Measurements from ENCODE around the gene PRKAG2. TPM values are rescaled to one million over a fixed set of nuclear protein-coding genes. Genes with fewer than 3 reads are reported as not detected.

Gene PRKAG2
- total and polyA plus RNA-seq, 2 experiments from 2014 or later: 17.0 to 19.5 TPM

DNA sequence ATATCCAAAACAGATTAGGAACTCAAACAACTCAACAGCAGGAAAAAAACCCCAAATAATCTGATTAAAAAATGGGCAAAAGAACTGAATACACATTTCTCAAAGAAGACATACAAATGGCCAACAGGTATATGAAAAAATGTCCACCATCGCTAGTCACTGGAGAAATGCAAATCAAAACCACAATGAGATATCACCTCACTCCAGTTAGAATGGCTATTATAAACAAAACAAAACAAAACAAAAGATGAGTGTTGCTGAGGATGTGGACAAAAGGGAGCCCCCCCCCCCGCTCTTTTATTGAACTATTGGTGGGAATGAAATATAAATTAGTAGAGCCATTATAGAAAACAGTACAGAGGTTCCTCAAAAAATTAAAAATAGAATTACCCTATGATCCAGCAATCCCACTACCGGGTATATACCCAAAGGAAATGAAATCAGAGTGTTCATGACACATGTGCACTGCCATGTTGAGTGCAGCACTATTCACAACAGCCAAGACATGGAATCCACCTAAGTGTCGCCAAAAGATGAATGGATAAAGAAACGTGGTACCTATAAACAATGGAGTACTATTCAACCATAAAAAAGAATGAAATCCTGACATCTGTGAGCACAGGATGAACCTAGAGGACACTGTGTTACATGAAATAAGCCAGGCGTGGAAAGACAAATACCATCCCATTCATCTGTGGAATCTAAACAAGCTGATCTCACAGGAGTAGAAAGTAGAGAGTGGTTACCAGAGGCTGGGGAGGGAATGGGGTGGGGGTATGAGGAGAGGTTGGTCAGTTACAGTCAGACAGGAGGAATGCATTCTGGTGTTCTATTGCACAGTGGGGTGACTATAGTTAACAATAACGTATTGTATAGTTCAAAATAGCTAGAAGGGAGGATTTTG is 279.1 kb downstream of the PRKAG2 start:
- Histone ChIP-seq H3K36me3 (ENCODE audit: low read depth) (no peaks in the 10 kb centered on the region), H4K20me1 (ENCODE audit: insufficient read depth) (no peaks in the 10 kb centered on the region), H3K4me2 (ENCODE audit: unreplicated experiment) (peak overlapping the region; percentile 87), H3K27ac (peak overlapping the region; percentile 79), H3K9me3 (ENCODE audit: low read depth) (no peaks in the 10 kb centered on the region), H3K4me3 (no peak overlapping the region), H3K27me3 (replicated peaks; ENCODE audit: insufficient read depth) (no peaks in the 10 kb centered on the region), H3F3A (ENCODE audit: insufficient read depth) (peaks cover 40% of the 10 kb centered on the region), H3K9me2 (ENCODE audit: insufficient read depth) (no peaks in the 10 kb centered on the region), H3K9ac (no peak overlapping the region), H3K79me2 (ENCODE audit: insufficient read depth) (peaks cover 58% of the 10 kb centered on the region), H3K4me1 (ENCODE audit: insufficient read depth) (peaks cover 49% of the 10 kb centered on the region), H2AFZ (no peak overlapping the region)
- WGBS, 2 experiments (ENCODE audit: low coverage in 1 of 2, low lambda C conversion rate in 2 of 2, missing lambda C conversion rate in 2 of 2): 65% methylated on average over 7 of the region's 7 CpGs
- TF ChIP-seq EZH2 (IDR thresholded peaks at IDR 0.05; ENCODE audit: insufficient read depth, poor library complexity, severe bottlenecking): no peak
- TF ChIP-seq EZH2phosphoT487 (IDR thresholded peaks at IDR 0.05; ENCODE audit: insufficient read depth, low read depth): no peak
- in situ Hi-C loops (cut with MboI): no loop called here
- peak; percentile 85 for DNase-seq

DNA sequence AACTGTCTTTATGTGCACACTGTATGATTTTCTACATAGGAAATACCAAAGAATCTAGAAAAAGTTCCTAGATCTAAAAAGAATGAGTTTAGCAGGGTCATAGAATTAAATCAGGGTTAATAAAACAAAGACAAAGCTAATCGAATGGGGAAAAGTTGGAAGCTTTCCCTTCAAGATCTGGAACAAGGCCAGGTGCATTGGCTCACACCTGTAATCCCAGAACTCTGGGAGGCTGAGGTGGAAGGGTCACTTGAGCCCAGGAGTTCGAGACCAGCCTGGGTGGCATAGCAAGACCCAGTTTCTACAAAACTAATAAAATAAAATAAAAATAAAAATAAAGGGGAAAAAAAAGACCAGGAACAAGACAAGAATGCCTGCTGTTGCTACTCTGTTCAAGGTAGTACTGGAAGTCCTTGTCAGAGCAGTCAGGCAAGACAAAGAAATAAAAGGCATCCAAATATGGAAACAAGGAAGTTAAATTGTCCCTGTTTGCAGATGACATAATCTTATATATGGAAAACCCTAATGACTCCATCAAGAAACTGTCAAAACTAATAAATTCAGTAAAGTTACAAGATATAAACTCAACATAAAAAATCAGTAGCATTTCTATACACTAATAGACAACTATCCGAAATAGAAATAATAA is 281.1 kb downstream of the PRKAG2 start:
- WGBS, 2 experiments (ENCODE audit: low coverage in 1 of 2, low lambda C conversion rate in 2 of 2, missing lambda C conversion rate in 2 of 2): 66 to 70% methylated on average over 3 of the region's 3 CpGs
- Histone ChIP-seq H3K79me2 (ENCODE audit: insufficient read depth) (peaks cover 45% of the 10 kb centered on the region), H3K36me3 (ENCODE audit: low read depth) (no peaks in the 10 kb centered on the region), H3K4me1 (ENCODE audit: insufficient read depth) (peaks cover 49% of the 10 kb centered on the region), H2AFZ (no peak overlapping the region), H3K4me2 (ENCODE audit: unreplicated experiment) (no peak overlapping the region), H3K9me2 (ENCODE audit: insufficient read depth) (no peaks in the 10 kb centered on the region), H3F3A (ENCODE audit: insufficient read depth) (peaks cover 44% of the 10 kb centered on the region), H4K20me1 (ENCODE audit: insufficient read depth) (no peaks in the 10 kb centered on the region), H3K27ac (no peak overlapping the region), H3K4me3 (no peak overlapping the region), H3K9ac (no peak overlapping the region), H3K9me3 (ENCODE audit: low read depth) (no peaks in the 10 kb centered on the region), H3K27me3 (replicated peaks; ENCODE audit: insufficient read depth) (no peaks in the 10 kb centered on the region)
- no peak for DNase-seq
- TF ChIP-seq EZH2 (IDR thresholded peaks at IDR 0.05; ENCODE audit: insufficient read depth, poor library complexity, severe bottlenecking): no peak
- TF ChIP-seq EZH2phosphoT487 (IDR thresholded peaks at IDR 0.05; ENCODE audit: insufficient read depth, low read depth): no peak
- in situ Hi-C loops (cut with MboI): no loop called here

DNA sequence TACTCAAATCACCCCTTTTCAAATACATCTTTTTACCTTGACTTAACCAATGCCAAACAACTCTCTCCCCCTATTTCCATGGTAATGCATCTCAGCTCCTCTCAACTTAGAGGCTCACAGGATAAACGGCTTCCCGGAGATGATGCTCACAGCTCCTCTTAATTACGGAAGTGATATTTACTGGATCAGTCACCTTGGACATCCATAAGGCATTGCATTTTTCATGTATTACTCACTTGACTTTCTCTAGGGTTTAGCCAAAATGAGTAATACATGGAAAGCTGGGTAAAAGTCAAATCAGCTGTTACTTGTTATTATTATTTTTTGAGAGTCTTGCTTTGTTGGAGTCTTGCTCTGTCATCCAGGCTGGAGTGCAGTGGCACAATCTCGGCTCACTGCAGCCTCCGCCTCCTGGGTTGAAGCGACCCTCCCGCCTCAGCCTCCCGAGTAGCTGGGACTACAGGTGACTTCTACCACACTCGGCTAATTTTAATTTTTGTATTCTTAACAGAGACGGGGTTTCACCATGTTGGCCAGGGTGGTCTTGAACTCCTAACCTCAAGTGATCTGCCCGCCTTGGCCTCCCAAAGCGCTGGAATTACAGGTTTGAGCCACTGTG is 283.9 kb downstream of the PRKAG2 start:
- Histone ChIP-seq H2AFZ (no peak overlapping the region), H3K9me3 (ENCODE audit: low read depth) (no peaks in the 10 kb centered on the region), H3K9ac (peak overlapping the region; percentile 59), H3K79me2 (ENCODE audit: insufficient read depth) (peaks cover 50% of the 10 kb centered on the region), H3F3A (ENCODE audit: insufficient read depth) (peaks cover 18% of the 10 kb centered on the region), H3K36me3 (ENCODE audit: low read depth) (no peaks in the 10 kb centered on the region), H3K27me3 (replicated peaks; ENCODE audit: insufficient read depth) (no peaks in the 10 kb centered on the region), H3K4me2 (ENCODE audit: unreplicated experiment) (peak overlapping the region; percentile 14), H3K4me1 (ENCODE audit: insufficient read depth) (peaks cover 23% of the 10 kb centered on the region), H3K4me3 (no peak overlapping the region), H4K20me1 (ENCODE audit: insufficient read depth) (no peaks in the 10 kb centered on the region), H3K9me2 (ENCODE audit: insufficient read depth) (no peaks in the 10 kb centered on the region), H3K27ac (peak overlapping the region; percentile 81)
- peak; percentile 96 for DNase-seq
- TF ChIP-seq EZH2 (IDR thresholded peaks at IDR 0.05; ENCODE audit: insufficient read depth, poor library complexity, severe bottlenecking) (no peak), EZH2phosphoT487 (IDR thresholded peaks at IDR 0.05; ENCODE audit: insufficient read depth, low read depth) (no peak)
- 14 to 18% methylated on average over 12 of the region's 12 CpGs for WGBS, 2 experiments (ENCODE audit: low coverage in 1 of 2, low lambda C conversion rate in 2 of 2, missing lambda C conversion rate in 2 of 2)
- in situ Hi-C loops (cut with MboI): no loop called here

DNA sequence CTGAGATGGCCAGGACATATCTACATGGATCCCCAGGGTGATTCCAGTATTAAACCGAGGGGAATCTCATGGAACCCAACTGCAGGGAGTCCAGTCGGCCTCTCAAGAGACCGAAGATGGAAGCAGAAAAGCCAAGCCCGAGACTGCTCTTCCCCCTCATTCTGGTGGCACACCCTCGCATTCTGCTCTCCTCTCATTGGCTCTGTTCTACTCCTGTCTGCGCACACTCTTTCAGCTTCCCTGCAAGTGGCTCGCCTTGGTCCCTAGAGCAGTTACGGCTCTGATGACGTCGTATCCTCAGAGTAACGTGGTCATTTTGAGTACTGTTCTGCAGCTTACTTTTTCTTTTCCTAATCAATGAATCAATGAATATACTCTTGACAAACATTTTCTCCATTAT is 284.6 kb downstream of the PRKAG2 start:
- Histone ChIP-seq H3F3A (ENCODE audit: insufficient read depth) (peaks cover 11% of the 10 kb centered on the region), H2AFZ (no peak overlapping the region), H3K9ac (peak overlapping the region; percentile 59), H3K9me2 (ENCODE audit: insufficient read depth) (no peaks in the 10 kb centered on the region), H3K36me3 (ENCODE audit: low read depth) (no peaks in the 10 kb centered on the region), H3K27ac (peak overlapping the region; percentile 81), H3K79me2 (ENCODE audit: insufficient read depth) (peaks cover 46% of the 10 kb centered on the region), H3K9me3 (ENCODE audit: low read depth) (no peaks in the 10 kb centered on the region), H3K27me3 (replicated peaks; ENCODE audit: insufficient read depth) (no peaks in the 10 kb centered on the region), H3K4me2 (ENCODE audit: unreplicated experiment) (no peak overlapping the region), H3K4me1 (ENCODE audit: insufficient read depth) (peaks cover 16% of the 10 kb centered on the region), H4K20me1 (ENCODE audit: insufficient read depth) (no peaks in the 10 kb centered on the region), H3K4me3 (no peak overlapping the region)
- DNase-seq: no peak
- WGBS, 2 experiments (ENCODE audit: low coverage in 1 of 2, low lambda C conversion rate in 2 of 2, missing lambda C conversion rate in 2 of 2): 93 to 98% methylated on average over 11 of the region's 11 CpGs
- in situ Hi-C loops (cut with MboI): no loop called here
- TF ChIP-seq EZH2 (IDR thresholded peaks at IDR 0.05; ENCODE audit: insufficient read depth, poor library complexity, severe bottlenecking): no peak
- TF ChIP-seq EZH2phosphoT487 (IDR thresholded peaks at IDR 0.05; ENCODE audit: insufficient read depth, low read depth): no peak
